ENCODE results near the gene LMF2.

The LMF2 gene

DNA sequence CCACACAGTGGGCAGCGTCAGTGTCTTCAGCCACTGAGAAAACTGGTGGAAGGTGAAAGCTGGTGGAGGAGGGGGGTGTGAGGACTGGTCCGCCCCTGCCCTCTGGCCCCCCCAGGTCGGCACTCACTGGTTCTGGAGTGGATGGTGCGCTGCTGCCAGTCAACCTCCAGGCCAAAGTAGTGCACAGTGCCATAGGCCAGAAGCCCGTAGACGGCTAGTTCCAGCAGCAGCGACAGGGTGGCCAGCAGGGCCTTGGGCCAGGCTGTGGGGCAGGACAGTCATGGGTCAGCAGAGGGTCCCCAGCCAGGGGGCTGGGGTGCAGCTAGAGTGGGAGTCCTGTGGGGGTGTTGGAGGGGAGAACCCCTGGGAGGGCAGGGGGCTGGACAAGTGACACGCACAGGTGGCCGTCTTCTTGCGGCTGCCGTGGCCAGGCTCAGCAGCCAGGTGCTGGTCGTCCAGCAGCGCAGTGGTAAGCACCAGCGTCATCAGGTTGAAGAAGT, 2.2 kb downstream of the LMF2 start:
- no peak for DNase-seq (ENCODE audit: low read depth in 3 of 3, low spot score in 1 of 3)

DNA sequence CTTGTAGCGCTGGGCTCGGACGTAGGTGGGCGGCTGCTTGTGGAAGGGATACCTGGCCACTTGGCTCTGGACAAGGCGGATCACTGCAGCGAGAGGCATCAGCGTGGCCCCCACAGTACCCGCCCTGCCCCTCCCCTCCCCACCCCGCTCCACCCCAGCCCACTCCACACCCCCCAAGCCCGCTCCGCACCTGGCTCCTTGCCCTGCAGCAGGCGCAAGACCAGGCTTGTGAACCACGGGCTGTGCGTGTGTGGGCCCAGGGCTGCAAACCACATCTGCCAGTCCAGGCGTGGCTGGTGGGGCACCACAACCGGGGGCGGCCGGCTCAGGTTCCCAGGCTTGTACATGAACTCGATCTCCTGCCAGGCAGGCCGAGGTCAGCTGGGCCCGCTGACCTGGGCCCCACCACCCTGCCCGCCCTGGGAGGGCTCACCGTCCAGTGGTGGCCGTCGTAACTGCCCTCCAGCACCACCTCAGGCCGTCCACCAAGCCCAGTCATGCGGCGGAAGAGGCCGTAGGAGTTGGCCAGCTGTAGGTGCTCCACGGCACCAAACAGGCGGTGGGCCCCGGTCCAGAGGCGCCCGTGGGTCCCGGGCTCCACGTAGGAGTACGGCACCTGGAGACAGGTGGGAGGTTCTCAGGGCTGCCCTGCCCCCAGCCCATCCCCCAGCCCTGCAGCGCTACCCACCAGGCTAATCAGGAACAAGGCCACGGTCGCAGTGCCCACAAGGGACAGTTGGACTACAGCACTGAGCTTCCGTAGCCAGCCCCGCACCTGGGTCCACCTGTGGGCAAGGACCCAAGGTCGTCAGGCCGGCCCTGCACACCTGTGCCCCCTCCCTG, 2.9 kb downstream of the LMF2 start:
- no peak for DNase-seq (ENCODE audit: low read depth in 3 of 3, low spot score in 1 of 3)

DNA sequence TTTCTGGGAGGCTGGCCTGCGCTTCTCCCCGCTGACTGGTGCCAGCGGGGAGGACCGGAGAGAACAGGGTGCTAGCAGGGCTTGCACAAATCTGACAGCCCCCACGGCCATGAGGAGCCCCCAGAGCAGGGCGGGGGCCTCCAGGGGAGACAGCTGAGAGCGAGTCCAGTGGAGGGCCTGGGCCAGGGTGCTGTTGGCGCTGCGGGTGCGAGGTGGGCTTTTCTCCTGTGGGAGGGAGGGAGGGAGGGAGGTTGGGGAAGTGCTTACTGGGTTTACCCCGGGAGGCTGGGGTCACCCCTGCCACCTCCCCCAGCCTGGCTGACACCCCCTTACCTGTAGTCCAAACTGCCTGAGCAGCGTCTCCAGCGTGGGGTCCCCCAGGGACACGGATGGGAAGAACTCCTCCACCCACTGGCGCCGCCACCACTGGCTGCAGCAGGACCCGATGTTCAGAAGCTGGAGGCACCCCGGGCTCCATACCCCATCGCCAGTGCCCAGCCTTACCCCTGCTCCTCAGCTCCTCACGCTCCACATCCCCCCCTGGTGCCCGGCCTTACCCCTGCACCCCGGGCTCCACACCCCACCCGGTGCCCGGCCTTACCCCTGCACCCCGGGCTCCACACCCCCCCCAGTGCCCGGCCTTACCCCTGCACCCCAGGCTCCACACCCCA, 3.9 kb downstream of the LMF2 start:
- DNase-seq (ENCODE audit: low read depth in 3 of 3, low spot score in 1 of 3), result no peak

DNA sequence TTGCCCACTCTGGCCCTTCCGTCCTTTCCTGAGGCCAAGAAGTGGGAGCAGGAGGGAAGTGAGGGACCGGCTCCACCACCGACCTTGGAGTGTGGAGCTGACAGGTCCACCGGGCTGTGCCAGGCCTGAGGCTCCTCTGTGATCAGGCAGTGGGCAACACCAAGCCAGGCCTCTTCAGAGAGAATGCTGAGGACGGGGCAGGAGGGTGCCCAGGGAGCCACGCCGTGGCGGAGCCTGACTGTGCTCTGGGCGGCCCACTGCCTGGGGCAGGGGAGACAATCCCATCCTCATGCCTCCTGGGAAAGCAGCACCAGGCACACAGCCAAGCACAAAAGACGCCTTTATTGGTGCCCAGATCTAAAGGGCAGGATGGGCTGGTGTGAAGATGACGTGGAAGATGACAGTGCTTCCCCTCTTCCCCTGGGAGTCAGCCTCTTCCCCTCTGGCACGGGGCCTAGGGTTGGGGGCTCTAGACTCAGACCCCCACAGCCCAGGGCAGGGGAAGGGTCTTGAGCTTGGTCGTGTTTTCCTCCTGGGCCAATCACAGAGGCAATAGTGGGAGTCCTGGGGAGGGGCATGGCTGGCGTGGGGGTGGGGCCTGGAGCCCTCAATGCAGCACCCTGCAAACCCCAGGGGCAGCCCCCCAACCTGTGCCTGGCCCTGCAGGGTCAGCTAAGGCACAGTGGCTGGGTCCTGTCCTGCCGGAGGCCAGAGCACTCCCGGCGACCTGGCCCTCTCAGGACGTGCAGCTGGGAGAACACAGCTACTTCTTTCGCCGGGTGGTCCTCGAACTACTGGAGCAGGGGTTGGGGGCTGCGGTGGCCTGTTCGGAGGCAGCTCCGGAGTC, 4.7 kb downstream of the LMF2 start:
- no peak for DNase-seq (ENCODE audit: low read depth in 3 of 3, low spot score in 1 of 3)

DNA sequence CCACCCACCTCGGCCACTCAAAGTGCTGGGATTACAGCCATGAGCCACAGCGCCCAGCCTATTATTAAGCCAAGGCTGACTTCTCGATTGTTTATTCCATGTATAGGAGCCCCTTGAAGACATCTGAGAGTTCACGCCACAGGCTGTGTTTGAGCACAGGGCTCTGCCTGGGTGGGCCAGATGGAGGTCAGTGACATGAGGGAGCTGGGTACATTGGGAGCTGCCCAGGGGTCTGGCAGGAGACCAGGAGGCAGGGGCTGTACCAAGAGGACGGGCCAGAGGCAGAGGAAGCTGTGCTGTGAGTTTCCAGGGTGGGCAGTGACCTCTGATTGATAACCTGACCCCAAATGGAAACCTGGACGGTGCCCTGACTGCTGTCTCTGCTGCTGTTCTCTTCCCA, 5.4 kb downstream of the LMF2 start:
- DNase-seq (ENCODE audit: low read depth in 3 of 3, low spot score in 1 of 3), result no peak

DNA sequence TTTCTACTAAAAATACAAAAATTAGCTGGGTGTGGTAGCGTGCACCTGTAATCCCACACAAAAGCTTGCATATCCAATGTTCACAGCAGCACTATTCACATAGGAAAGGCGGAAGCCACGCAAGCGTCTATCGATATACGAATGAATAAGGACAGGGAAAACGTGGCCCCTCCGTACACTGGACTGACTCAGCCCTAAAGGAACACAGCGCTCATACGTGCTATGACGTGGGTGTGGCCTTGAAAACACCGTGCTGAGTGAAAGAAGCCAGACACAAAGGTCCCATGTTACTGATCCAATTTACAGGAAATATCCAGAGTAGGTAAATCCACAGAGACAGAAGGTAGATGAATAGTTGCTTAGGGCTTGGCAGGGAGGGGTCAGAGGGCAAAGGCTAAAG, 7.0 kb downstream of the LMF2 start:
- no peak for DNase-seq (ENCODE audit: low read depth in 3 of 3, low spot score in 1 of 3)

DNA sequence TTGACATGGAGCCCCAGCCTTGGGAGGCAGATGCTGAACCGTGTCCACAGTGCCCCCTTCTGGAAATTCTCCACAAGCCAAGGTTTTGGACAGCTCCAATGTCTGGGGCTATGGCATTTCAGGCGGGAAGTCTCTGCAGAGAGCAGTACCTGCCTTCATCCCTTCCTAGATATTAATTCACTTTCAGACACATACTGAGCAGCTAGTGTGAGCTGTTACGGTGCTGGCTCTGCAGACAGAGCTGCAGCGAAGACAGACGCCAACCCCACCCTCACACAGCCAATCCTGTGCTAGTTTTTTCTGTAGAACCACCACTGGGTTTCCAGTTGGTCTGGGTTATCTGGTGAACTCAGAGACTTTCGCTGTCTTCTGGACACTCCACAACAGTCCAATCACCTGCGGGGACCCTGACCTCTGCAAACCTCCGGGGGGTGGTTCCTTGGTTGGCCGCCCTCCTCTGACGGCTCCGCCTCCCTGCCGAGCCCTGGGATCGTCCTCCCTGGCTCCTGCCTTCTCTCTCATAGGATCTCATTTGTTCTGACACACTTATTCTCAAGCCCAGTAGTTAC, 9.1 kb downstream of the LMF2 start:
- peak; percentile 30 to 40 (median 37) for DNase-seq (ENCODE audit: low read depth in 3 of 3, low spot score in 1 of 3)

DNA sequence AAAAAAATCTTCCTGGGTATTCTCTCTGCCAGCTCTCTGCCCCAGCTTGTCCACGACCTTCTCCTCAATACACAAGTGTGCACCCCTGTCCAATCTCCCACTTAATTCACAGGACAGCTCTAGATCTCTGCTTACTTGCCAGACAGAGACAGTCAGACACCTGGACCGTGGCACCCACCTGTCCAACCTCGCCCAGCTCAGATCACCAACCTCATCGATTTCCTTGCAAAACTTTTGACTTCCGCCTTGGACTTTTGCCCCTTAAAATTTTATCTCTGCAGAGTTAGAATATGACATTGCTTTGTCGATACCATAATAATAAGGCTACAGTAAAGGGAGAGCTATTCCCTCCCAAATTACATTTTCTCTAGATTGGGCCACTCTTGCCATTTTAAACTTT, 10.4 kb downstream of the LMF2 start:
- no peak for DNase-seq (ENCODE audit: low read depth in 3 of 3, low spot score in 1 of 3)

DNA sequence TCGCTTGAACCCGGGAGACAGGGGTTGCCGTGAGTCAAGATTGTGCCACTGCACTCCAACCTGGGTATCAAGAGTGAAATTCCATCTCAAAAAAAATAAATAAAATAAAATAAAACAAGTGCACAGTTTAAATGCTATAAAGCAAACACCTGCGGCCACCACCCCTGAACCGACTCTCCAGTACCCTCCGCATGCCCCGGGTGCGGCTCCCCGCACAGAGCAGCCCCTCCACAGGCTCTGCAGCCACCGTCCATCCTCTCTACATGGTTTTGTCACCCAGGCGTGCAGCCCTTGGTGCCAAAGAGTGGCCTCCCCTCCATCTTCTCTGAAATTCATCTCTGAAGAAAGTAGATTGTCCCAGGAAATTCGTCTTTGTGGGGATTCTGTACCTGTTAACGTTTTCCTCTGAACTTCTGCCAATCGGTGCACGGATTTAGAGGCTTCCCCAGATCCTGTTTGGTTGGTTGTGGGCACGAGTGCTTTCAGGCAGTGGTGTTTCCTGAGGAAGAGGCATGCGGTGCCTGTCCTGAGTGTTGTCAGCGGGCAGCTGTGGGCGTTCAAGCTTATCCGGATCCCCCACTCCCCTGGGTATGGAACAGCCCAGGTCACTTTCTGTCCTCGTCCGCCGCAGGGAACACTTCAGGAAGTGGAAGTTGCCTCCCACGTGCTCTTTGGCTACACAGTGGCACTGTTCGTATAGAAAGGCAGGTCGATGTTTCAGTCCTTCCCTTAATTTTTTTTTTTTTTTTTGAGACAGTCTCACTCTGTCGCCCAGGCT, 16.8 kb downstream of the LMF2 start:
- no peak for DNase-seq (ENCODE audit: low read depth in 3 of 3, low spot score in 1 of 3)

DNA sequence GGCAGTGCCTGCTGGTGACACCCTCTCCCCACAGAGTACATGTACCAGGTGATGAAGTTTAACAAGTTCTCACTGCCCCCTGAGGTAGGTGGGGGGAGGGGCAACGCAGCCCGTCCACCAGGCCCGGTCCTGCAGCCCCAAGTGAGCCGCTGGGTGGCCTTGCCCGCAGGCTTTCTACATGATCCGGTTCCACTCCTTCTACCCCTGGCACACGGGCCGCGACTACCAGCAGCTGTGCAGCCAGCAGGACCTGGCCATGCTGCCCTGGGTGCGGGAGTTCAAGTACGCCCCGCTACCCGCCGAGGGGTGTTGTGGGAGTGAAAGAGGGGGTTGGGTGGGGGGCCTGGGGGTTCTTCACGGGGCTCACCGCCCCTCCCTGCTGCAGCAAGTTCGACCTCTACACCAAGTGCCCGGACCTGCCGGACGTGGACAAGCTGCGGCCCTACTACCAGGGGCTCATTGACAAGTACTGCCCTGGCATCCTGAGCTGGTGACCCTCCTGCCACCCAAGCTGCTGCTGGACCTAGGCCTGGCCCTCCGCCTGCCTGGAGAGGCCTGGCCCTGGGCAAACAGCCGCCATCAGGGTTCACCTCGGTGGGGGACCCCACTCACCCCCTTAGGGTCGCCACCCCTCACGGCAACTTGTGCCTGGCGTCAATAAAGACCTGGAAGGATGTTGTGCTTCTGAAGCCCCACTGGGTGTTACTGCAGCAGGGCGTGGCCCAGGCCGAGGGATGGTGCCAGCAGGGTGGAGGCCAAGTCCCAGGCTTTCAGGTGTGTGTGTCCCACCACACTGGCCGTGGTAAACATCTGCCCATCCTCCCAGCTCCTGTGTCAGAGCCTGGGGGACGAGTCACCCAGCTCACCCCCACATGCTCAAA, 17.9 kb downstream of the LMF2 start:
- no peak for DNase-seq (ENCODE audit: low read depth in 3 of 3, low spot score in 1 of 3)

DNA sequence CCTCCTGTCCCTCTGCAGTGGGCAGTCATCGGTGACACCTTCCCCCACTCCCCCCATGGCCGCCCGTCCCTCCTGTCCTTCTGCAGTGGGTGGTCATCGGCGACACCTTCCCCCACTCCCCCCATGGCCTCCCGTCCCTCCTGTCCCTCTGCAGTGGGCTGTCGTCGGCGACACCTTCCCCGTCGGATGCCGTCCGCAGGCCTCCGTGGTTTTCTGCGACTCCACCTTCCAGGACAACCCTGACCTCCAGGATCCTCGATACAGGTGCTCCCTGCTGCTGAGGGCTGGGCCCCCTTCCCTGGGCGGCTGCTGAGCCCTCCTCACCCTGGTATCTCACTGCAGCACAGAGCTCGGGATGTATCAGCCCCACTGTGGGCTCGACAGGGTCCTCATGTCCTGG, 18.6 kb downstream of the LMF2 start:
- DNase-seq (ENCODE audit: low read depth in 3 of 3, low spot score in 1 of 3), result no peak

DNA sequence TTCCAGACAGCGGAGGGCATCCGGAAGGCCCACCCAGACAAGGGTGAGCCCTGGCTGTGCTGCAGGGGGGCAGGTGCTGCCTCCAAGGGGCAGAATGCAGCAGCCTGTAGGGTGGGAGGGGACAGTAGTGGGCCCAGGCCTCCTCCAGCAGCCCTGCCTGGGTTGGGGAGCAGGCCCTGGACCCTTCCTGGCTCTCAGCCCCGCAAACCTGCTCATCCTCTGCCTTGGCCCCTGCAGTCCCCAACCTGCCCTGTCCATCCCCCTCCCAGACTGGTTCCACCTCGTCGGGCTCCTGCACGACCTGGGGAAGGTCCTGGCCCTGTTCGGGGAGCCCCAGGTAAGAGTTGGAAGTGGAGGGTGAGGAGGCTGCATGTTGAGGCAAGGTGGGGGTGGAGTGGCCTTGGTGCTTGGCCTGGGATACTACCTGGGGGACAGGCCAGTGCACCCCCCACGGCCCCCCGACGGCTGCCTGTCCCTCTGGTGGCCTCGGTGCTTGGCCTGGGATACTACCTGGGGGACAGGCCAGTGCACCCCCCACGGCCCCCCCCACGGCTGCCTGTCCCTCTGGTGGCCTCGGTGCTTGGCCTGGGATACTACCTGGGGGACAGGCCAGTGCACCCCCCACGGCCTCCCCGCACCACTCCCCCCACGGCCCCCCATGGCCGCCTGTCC, 19.4 kb downstream of the LMF2 start:
- no peak for DNase-seq (ENCODE audit: low read depth in 3 of 3, low spot score in 1 of 3)

DNA sequence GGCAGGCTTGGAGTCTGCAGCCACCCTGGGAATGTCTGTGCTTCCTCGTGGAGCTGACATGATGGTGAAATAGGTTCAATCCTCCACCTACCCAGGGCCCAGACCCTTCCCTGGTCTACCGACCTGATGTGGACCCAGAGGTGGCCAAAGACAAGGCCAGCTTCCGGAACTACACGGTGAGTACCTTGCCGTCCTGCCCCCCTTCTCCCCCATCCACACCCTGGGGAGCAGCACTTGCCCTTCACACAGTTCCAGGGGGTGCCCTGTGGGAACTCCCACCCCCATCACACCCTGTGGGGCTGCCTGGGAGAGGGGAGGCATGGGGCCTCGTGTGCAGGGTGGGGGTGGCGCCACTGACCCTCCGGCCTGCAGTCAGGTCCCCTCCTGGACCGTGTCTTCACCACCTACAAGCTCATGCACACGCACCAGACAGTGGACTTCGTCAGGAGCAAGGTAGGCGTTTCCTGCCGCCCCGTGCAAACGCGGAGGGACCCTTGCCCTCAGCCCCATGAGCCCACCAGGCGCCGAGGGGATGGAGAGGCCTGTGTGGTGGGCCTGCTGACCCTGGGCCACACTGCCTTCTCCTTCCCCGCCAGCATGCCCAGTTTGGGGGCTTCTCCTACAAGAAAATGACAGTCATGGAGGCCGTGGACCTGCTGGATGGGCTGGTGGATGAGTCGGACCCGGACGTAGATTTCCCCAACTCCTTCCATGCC, 20.1 kb downstream of the LMF2 start:
- DNase-seq (ENCODE audit: low read depth in 3 of 3, low spot score in 1 of 3), result no peak

DNA sequence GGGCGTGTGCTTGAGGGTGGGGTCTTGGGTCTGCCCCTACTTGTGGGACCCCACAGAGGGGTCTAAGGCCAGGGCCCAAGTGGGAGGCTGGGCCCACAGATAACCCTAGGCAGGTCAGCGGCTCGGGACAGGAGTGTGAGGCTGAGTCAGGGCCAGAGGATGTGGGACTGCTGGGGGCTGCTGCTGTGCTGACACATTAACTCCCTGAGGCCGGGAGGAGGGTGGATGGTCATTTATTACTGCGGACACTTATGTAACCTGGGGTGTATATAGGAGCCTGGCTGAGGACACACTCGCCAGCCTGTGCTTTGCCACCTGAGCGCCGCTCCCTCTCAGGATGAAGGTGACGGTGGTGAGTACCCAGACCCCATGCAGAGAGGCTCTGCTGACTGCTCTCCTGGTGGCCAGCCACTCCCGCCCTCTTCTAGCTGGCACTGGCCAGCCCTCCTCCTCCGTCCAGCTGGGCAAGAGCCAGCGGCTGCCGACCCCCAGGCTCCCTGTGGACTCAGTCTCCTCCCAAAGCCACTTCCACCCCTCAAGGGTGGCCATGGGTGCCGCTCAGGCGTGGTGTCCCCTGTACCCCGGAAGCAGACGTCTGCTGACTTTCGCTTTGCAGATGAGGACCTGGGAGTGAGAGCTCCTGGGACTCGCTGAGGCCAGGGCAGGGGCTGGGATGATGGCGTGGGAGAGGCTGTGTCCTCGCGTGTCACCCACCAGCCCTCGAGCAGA, 20.8 kb downstream of the LMF2 start, which contains the start of gene MIOX:
Gene MIOX, plus strand, starts transcription at position 299 of the 729 bp plus-strand sequence. Its CDS starts 39 bp downstream, at position 338.
- DNase-seq (ENCODE audit: low read depth in 3 of 3, low spot score in 1 of 3), result no peak

DNA sequence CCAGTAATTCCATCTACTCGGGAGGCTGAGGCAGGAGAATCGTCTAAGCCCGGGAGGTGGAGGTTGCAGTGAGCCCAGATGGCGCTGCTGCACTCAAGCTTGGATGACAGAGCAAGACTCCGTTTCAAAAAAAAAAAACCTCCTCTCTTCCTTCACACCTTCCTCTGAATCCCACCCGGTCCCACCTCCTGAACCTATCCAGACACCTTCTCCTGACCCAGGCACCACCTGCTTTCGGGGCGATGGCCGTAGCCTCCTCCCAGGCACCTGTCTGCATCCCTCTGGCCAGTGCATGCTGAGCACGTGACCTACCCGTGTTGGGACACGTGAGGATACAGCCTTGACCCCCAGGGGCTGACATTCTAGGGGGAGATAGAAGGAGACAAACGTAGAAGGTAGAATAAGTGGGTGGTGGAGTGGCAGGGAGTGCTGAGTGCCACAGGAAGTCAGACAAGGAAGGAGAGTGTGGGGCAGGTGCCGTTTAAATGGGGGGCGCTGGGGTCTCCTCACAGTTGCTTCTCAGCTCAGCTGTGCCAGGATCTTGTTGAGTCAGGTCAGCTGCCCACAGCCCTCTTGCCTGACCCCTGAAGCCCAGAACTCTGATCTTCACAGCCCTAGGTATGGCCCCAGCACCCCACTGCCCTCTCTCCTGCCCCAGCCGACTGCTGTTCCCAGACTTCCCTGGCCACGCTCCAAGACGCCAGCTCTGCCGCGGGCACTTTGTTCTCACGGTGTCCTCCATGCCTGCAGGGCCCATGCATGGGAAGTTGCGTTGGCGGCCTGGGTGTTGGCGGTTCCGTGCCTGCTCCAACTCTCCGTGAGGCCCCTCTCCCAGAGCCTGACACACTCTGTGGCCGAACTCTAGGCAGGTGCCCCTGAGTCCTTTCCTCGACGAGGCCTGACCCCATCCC, 22.0 kb downstream of the LMF2 start:
- no peak for DNase-seq (ENCODE audit: low read depth in 3 of 3, low spot score in 1 of 3)
